HL-60 (cell line): ENCODE measurements around the gene SLC23A2.

Experiments
- DNase-seq, 2 experiments: peaks; one replicate each; pipeline ENCODE4 v3.0.0-alpha.2; 2010 to 2020; ENCODE audit warnings: low read depth in 1 of 2, low spot score in 1 of 2
- H3K27ac ChIP-seq: fragments of 250-450 bp; sonication (Bioruptor Pico); replicated peaks from 2 replicates; pipeline ENCODE4 v1.5.1; 2020; ENCODE audit warnings: mild to moderate bottlenecking, moderate library complexity
- H3K27me3 ChIP-seq: fragments of 250-450 bp; sonication (Bioruptor Pico); 2 replicates; pipeline ENCODE4 v1.5.1; 2021; ENCODE audit warnings: mild to moderate bottlenecking, moderate library complexity; ENCODE audit not compliant: insufficient read depth, poor library complexity, severe bottlenecking
- H3K4me3 ChIP-seq: replicated peaks from 2 replicates; pipeline ENCODE4 v1.5.1; 2011; ENCODE audit warnings: mild to moderate bottlenecking, control low read depth, low read length; ENCODE audit not compliant: insufficient read depth
- CTCF ChIP-seq: IDR thresholded peaks from one replicate; pipeline ENCODE4 v1.5.1; 2011; ENCODE audit warnings: low read length, control low read depth, inconsistent platforms; ENCODE audit not compliant: insufficient read depth
- GABPA ChIP-seq: IDR thresholded peaks from 2 replicates; pipeline ENCODE4 v1.6.1; 2012; ENCODE audit warnings: low read depth
- POLR2AphosphoS5 ChIP-seq: IDR thresholded peaks from 2 replicates; pipeline ENCODE4 v1.6.1; 2012; ENCODE audit warnings: low read depth
- SPI1 ChIP-seq: IDR thresholded peaks from 2 replicates; pipeline ENCODE4 v1.6.1; 2012; ENCODE audit warnings: low read depth, mild to moderate bottlenecking, borderline replicate concordance
- TF ChIP-seq, protein P1 (sequence below): IDR thresholded peaks from 2 replicates; pipeline ENCODE4 v1.6.1; 2012; ENCODE audit warnings: low read depth; ENCODE audit not compliant: insufficient replicate concordance

The SLC23A2 gene

GRCh38 chr20:4987130-4987529 is 14.2 kb downstream of the SLC23A2 start:
- no peak overlapping the region for H3K27ac ChIP-seq
- no peaks in the 10 kb centered on the region for H3K27me3 ChIP-seq
- no peak for DNase-seq
- no peak overlapping the region for H3K4me3 ChIP-seq
- no peak for TF ChIP-seq CTCF
- TF ChIP-seq, protein P1, sequence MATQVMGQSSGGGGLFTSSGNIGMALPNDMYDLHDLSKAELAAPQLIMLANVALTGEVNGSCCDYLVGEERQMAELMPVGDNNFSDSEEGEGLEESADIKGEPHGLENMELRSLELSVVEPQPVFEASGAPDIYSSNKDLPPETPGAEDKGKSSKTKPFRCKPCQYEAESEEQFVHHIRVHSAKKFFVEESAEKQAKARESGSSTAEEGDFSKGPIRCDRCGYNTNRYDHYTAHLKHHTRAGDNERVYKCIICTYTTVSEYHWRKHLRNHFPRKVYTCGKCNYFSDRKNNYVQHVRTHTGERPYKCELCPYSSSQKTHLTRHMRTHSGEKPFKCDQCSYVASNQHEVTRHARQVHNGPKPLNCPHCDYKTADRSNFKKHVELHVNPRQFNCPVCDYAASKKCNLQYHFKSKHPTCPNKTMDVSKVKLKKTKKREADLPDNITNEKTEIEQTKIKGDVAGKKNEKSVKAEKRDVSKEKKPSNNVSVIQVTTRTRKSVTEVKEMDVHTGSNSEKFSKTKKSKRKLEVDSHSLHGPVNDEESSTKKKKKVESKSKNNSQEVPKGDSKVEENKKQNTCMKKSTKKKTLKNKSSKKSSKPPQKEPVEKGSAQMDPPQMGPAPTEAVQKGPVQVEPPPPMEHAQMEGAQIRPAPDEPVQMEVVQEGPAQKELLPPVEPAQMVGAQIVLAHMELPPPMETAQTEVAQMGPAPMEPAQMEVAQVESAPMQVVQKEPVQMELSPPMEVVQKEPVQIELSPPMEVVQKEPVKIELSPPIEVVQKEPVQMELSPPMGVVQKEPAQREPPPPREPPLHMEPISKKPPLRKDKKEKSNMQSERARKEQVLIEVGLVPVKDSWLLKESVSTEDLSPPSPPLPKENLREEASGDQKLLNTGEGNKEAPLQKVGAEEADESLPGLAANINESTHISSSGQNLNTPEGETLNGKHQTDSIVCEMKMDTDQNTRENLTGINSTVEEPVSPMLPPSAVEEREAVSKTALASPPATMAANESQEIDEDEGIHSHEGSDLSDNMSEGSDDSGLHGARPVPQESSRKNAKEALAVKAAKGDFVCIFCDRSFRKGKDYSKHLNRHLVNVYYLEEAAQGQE = no peak
- no peak for TF ChIP-seq POLR2AphosphoS5
- TF ChIP-seq GABPA = no peak
- no peak for TF ChIP-seq SPI1

GRCh38 chr20:4985658-4986057 is 15.7 kb downstream of the SLC23A2 start:
- TF ChIP-seq POLR2AphosphoS5 (no peak), GABPA (no peak), CTCF (no peak), SPI1 (no peak)
- TF ChIP-seq, protein P1 = no peak
- Histone ChIP-seq H3K27ac (no peak overlapping the region), H3K27me3 (no peaks in the 10 kb centered on the region), H3K4me3 (no peak overlapping the region)
- DNase-seq = no peak

GRCh38 chr20:4982281-4982680 is 19.0 kb downstream of the SLC23A2 start:
- no peaks in the 10 kb centered on the region for H3K27me3 ChIP-seq
- no peak for DNase-seq
- TF ChIP-seq GABPA (no peak), SPI1 (no peak), CTCF (no peak), POLR2AphosphoS5 (no peak)
- TF ChIP-seq, protein P1 = no peak
- H3K27ac ChIP-seq = no peak overlapping the region
- no peak overlapping the region for H3K4me3 ChIP-seq
